Left lung (tissue), 10 donors: ENCODE measurements around the gene CLK4. TPM values are rescaled to one million over a fixed set of nuclear protein-coding genes. Genes with fewer than 3 reads are reported as not detected.

ENCODE experiments used
- ATAC-seq: fragments of 200-7000 bp; cut with Tn5 transposase; one replicate; pipeline ENCODE4 v1.9.1; 2020; ENCODE audit warnings: moderate library complexity
- DNase-seq, 4 donors: peaks; one replicate each; pipeline ENCODE4 v3.0.0-alpha.2; 2013 to 2020
- H3K27ac ChIP-seq, 2 donors: fragments of 200-600 bp; sonication (generic) in 1 of 2; one replicate each; pipeline versions ENCODE4 v1.5.0 to v1.8.0; 2020 to 2021
- H3K27me3 ChIP-seq, 2 donors: fragments of 200-600 bp; sonication (generic) in 1 of 2; one replicate each; pipeline versions ENCODE4 v1.5.0 to v1.8.0; 2020 to 2021
- H3K36me3 ChIP-seq, 2 donors: fragments of 200-600 bp; sonication (generic) in 1 of 2; one replicate each; pipeline versions ENCODE4 v1.5.0 to v1.8.0; 2020 to 2021
- H3K4me1 ChIP-seq, 2 donors: fragments of 200-600 bp; one replicate each; pipeline ENCODE4 v1.8.0; 2021
- H3K4me3 ChIP-seq, 2 donors: fragments of 200-600 bp; sonication (generic) in 1 of 2; one replicate each; pipeline versions ENCODE4 v1.5.0 to v1.8.0; 2020 to 2021; ENCODE audit warnings: mild to moderate bottlenecking in 1 of 2
- H3K9me3 ChIP-seq, 2 donors: fragments of 200-600 bp; sonication (generic) in 1 of 2; one replicate each; pipeline versions ENCODE4 v1.5.0 to v1.8.0; 2020 to 2021
- CTCF ChIP-seq, 2 donors: fragments of 200-600 bp; sonication (generic) in 1 of 2; IDR thresholded peaks; one replicate each; pipeline versions ENCODE4 v1.5.0 to v1.8.0; 2021; ENCODE audit warnings: antibody characterized with exemption in 2 of 2
- intact Hi-C, 2 donors: fragments of 100-400 bp; cut with DNase I; formaldehyde crosslinking; loops; one replicate each; pipeline versions ENCODE4 v1.11.2 to v1.14.2; 2022
- polyA plus RNA-seq, 6 donors: library from polyadenylated mRNA; unstranded; fragments of 120-200 nt; gene quantifications; one replicate each; pipeline ENCODE4 v1.2.1, GENCODE V29; 2013; ENCODE audit not compliant: insufficient read length in 6 of 6
- total RNA-seq, 2 donors: library from RNA; stranded (reverse); fragmentation: NEBNext Ultra II Directional; extraction: Animal tissue kit (Norgen Biotek cat#: 25700); gene quantifications; one replicate each; pipeline ENCODE4 v1.2.1, GENCODE V29; 2021
- donor health status: DM: no; HTN: yes; CAD: no.
- donor health status: DM: no; HTN: no; CAD: no.

Gene CLK4
- total and polyA plus RNA-seq, 8 donors = 21.0 to 95.2 (median 75.3) TPM

GRCh38 chr5:178577376-178577839 lies 49.4 kb downstream of the CLK4 start:
- ATAC-seq = no peak
- peak overlapping the region in 1 of 2 donors; percentile 19 for H3K4me3 ChIP-seq

GRCh38 chr5:178576591-178577351 lies 50.1 kb downstream of the CLK4 start:
- Histone ChIP-seq H3K9me3 (peaks cover 0 to 2% of the 10 kb centered on the region in 2 donors), H3K4me1 (peaks cover 0 to 5% of the 10 kb centered on the region in 2 donors), H3K27me3 (peaks cover 22 to 52% of the 10 kb centered on the region in 2 donors), H3K4me3 (peak overlapping the region; percentile 13 to 19), H3K36me3 (no peaks in the 10 kb centered on the region), H3K27ac (no peak overlapping the region)
- ATAC-seq (peak; percentile 38), DNase-seq (peak in 2 of 4 donors; percentile 47 to 60)
- intact Hi-C loops = no loop called here
- no peak for TF ChIP-seq CTCF (IDR thresholded peaks at IDR 0.05)

More at GRCh38 chr5:178577376-178577839, 49.4 kb downstream of the CLK4 start:
- TF ChIP-seq CTCF (IDR thresholded peaks at IDR 0.05) = no peak
- Histone ChIP-seq H3K27ac (no peak overlapping the region), H3K36me3 (no peaks in the 10 kb centered on the region), H3K9me3 (peaks cover 0 to 2% of the 10 kb centered on the region in 2 donors), H3K4me1 (peaks cover 0 to 5% of the 10 kb centered on the region in 2 donors), H3K27me3 (peaks cover 22 to 52% of the 10 kb centered on the region in 2 donors)
- no peak for DNase-seq
- intact Hi-C loops = no loop called here

GRCh38 chr5:178573216-178573615 lies 53.6 kb downstream of the CLK4 start:
- H3K4me3 ChIP-seq = no peak overlapping the region
- no peak for TF ChIP-seq CTCF (IDR thresholded peaks at IDR 0.05)
- H3K36me3 ChIP-seq = no peaks in the 10 kb centered on the region
- peaks cover 22 to 35% of the 10 kb centered on the region in 2 donors for H3K27me3 ChIP-seq
- intact Hi-C loops = no loop called here
- DNase-seq (no peak), ATAC-seq (no peak)
- peaks cover 0 to 2% of the 10 kb centered on the region in 2 donors for H3K9me3 ChIP-seq
- H3K27ac ChIP-seq = no peak overlapping the region
- H3K4me1 ChIP-seq = peaks cover 0 to 5% of the 10 kb centered on the region in 2 donors

- no peak overlapping the region for H3K27ac ChIP-seq
- H3K4me1 ChIP-seq = peaks cover 0 to 5% of the 10 kb centered on the region in 2 donors
- H3K4me3 ChIP-seq = no peak overlapping the region
- intact Hi-C loops = no loop called here
- DNase-seq = no peak
- H3K27me3 ChIP-seq = peaks cover 20 to 29% of the 10 kb centered on the region in 2 donors
- no peak for TF ChIP-seq CTCF (IDR thresholded peaks at IDR 0.05)
- H3K9me3 ChIP-seq = peaks cover 0 to 2% of the 10 kb centered on the region in 2 donors
- no peak for ATAC-seq
- H3K36me3 ChIP-seq = no peaks in the 10 kb centered on the region
Measured at GRCh38 chr5:178572617-178573016, 54.2 kb downstream of the CLK4 start.

GRCh38 chr5:178569485-178569884 lies 57.4 kb downstream of the CLK4 start:
- Histone ChIP-seq H3K4me3 (no peak overlapping the region), H3K36me3 (no peaks in the 10 kb centered on the region), H3K9me3 (peaks cover 0 to 2% of the 10 kb centered on the region in 2 donors), H3K27ac (no peak overlapping the region), H3K4me1 (no peaks in the 10 kb centered on the region), H3K27me3 (peaks cover 0 to 9% of the 10 kb centered on the region in 2 donors)
- ATAC-seq (no peak), DNase-seq (no peak)
- TF ChIP-seq CTCF (IDR thresholded peaks at IDR 0.05) = no peak
- intact Hi-C loops = no loop called here
